ENCODE measurements around the gene ANGEL2. TPM values are rescaled to one million over a fixed set of nuclear protein-coding genes. Genes with fewer than 3 reads are reported as not detected.

ANGEL2 gene
- total and polyA plus RNA-seq, 4 donors: 38.4 to 63.9 (median 47.3) TPM

DNA sequence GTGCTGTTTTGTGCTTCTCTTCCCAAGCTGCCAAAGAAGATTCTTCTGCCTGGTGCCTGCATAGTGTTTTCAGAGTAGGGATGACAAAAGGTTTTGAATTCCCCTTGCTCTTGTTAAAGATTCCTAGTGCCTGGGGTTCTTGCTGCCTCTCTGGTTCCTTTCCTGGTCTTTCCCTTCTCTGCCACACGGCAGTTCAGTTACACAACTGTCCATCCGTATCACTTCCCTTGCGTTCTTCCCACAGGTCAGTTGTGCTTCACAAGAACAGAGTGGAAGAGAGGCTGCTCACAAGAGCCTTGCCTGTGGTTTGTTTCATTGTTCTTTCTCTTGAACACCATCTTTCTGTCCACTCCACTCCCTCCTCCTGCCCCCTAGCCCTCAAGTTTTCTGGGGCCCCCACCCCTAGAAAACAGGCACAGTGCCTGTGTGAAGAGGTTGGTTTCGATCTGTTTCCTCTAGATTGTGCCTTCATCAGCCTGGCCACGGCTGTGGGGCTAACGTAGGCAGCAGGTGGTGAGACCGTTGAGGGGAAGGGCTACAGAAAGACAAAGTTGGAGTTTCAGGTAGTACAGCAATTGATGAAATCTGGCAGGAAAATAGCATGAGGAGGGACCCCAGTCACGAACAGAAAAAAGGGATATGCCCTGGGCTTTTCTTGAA lies 59.6 kb downstream of the ANGEL2 start:
- Histone ChIP-seq H3K36me3 (ENCODE audit: control insufficient read depth, insufficient read depth, low read length) (peaks cover 30% of the 10 kb centered on the region), H3K4me1 (ENCODE audit: control insufficient read depth, insufficient read depth, low read length) (peaks cover 9% of the 10 kb centered on the region), H3K27ac (ENCODE audit: low read depth, low read length) (no peak overlapping the region), H3K27me3 (ENCODE audit: control insufficient read depth, insufficient read depth, low read length) (peaks cover under 1% of the 10 kb centered on the region), H3K4me3 (ENCODE audit: low read depth, low read length) (no peak overlapping the region), H3K9me3 (ENCODE audit: control insufficient read depth, insufficient read depth, low read length) (no peaks in the 10 kb centered on the region)
- 92% methylated on average over 5 of the region's 8 CpGs for WGBS (ENCODE audit: insufficient coverage)
- no peak for DNase-seq (ENCODE audit: low read depth in 4 of 6, low spot score in 6 of 6)

GRCh38 chr1:212955098-212955497 lies 60.6 kb downstream of the ANGEL2 start:
- Histone ChIP-seq H3K9me3 (ENCODE audit: control insufficient read depth, insufficient read depth, low read length) (no peaks in the 10 kb centered on the region), H3K27me3 (ENCODE audit: control insufficient read depth, insufficient read depth, low read length) (peaks cover 3% of the 10 kb centered on the region), H3K4me3 (ENCODE audit: low read depth, low read length) (no peak overlapping the region), H3K4me1 (ENCODE audit: control insufficient read depth, insufficient read depth, low read length) (peaks cover 16% of the 10 kb centered on the region), H3K36me3 (ENCODE audit: control insufficient read depth, insufficient read depth, low read length) (peaks cover 22% of the 10 kb centered on the region), H3K27ac (ENCODE audit: low read depth, low read length) (no peak overlapping the region)
- WGBS (ENCODE audit: insufficient coverage): 63% methylated on average over 1 of the region's 3 CpGs
- no peak for DNase-seq (ENCODE audit: low read depth in 4 of 6, low spot score in 6 of 6)

DNA sequence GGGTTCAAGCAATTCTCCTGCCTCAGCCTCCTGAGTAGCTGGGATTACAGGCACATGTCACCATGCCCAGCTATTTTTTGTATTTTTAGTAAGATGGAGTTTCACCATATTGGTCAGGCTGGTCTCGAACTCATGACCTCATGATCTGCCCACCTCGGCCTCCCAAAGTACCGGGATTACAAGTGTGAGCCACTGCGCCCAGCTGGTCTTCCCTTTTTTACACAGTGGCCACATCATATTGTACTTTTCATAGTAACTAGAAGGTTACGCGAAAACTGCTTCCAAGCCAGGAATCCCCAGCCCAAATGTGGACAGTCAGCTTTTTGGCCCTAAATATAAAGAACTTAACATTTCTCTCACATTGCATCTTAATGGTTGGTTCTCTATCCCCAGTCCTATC lies 61.2 kb downstream of the ANGEL2 start:
- no peaks in the 10 kb centered on the region for H3K9me3 ChIP-seq (ENCODE audit: control insufficient read depth, insufficient read depth, low read length)
- H3K27ac ChIP-seq (ENCODE audit: low read depth, low read length): no peak overlapping the region
- peaks cover 16% of the 10 kb centered on the region for H3K36me3 ChIP-seq (ENCODE audit: control insufficient read depth, insufficient read depth, low read length)
- peaks cover 4% of the 10 kb centered on the region for H3K27me3 ChIP-seq (ENCODE audit: control insufficient read depth, insufficient read depth, low read length)
- DNase-seq (ENCODE audit: low read depth in 4 of 6, low spot score in 6 of 6): no peak
- H3K4me1 ChIP-seq (ENCODE audit: control insufficient read depth, insufficient read depth, low read length): peaks cover 20% of the 10 kb centered on the region
- 94% methylated on average over 6 of the region's 6 CpGs for WGBS (ENCODE audit: insufficient coverage)
- no peak overlapping the region for H3K4me3 ChIP-seq (ENCODE audit: low read depth, low read length)

- H3K9me3 ChIP-seq (ENCODE audit: control insufficient read depth, insufficient read depth, low read length): no peaks in the 10 kb centered on the region
- no peak overlapping the region for H3K27ac ChIP-seq (ENCODE audit: low read depth, low read length)
- peaks cover 20% of the 10 kb centered on the region for H3K4me1 ChIP-seq (ENCODE audit: control insufficient read depth, insufficient read depth, low read length)
- DNase-seq (ENCODE audit: low read depth in 4 of 6, low spot score in 6 of 6): no peak
- peaks cover 5% of the 10 kb centered on the region for H3K27me3 ChIP-seq (ENCODE audit: control insufficient read depth, insufficient read depth, low read length)
- H3K36me3 ChIP-seq (ENCODE audit: control insufficient read depth, insufficient read depth, low read length): peaks cover 10% of the 10 kb centered on the region
- 40% methylated on average over 1 of the region's 3 CpGs for WGBS (ENCODE audit: insufficient coverage)
- H3K4me3 ChIP-seq (ENCODE audit: low read depth, low read length): no peak overlapping the region
Observed at GRCh38 chr1:212953321-212953720, 62.3 kb downstream of the ANGEL2 start.

- peaks cover 5% of the 10 kb centered on the region for H3K27me3 ChIP-seq (ENCODE audit: control insufficient read depth, insufficient read depth, low read length)
- no peak overlapping the region for H3K27ac ChIP-seq (ENCODE audit: low read depth, low read length)
- no peak overlapping the region for H3K4me3 ChIP-seq (ENCODE audit: low read depth, low read length)
- WGBS (ENCODE audit: insufficient coverage): 55% methylated on average over 8 of the region's 8 CpGs
- H3K4me1 ChIP-seq (ENCODE audit: control insufficient read depth, insufficient read depth, low read length): peaks cover 20% of the 10 kb centered on the region
- peaks cover 6% of the 10 kb centered on the region for H3K36me3 ChIP-seq (ENCODE audit: control insufficient read depth, insufficient read depth, low read length)
- DNase-seq (ENCODE audit: low read depth in 4 of 6, low spot score in 6 of 6): peak in 1 of 6 donors; percentile 22
- no peaks in the 10 kb centered on the region for H3K9me3 ChIP-seq (ENCODE audit: control insufficient read depth, insufficient read depth, low read length)
Observed at GRCh38 chr1:212952641-212952976, 63.1 kb downstream of the ANGEL2 start.

DNA sequence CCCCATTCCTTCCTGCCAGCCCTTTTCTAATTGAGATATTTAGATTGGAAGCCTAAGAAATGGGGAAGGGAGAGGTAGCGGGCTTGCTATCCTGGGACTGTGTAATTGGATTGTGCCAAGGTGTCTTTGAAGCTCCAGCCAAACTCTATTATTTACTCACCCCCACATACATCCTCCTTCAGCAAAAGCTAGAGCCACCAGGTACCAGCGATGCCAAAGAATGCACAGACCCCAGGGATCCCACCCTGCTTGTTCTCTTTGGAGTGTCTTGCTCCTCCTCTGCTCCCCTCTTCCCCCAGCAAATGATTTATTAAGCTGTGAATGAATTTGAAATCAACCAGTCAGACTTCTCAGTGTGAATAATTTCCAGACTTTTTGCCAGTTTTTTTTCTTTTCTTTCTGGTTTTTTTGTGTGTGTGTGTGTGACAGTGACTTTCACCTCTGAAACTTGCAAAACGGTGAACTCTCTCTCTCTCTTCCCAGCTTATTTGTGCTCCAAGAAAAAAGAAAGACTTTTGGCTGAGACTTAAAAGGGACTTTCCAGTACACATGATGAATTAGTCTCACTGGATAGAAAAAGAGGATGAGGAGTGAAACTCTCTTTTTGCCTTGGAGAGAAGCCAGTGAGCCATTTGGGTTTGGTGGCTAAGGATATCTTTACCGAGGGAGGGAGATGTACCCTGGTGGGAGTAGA lies 63.6 kb downstream of the ANGEL2 start:
- DNase-seq (ENCODE audit: low read depth in 4 of 6, low spot score in 6 of 6): peak in 2 of 6 donors; percentile 32 to 46
- no peak overlapping the region for H3K27ac ChIP-seq (ENCODE audit: low read depth, low read length)
- peak overlapping the region; percentile 81 for H3K4me3 ChIP-seq (ENCODE audit: low read depth, low read length)
- peaks cover 20% of the 10 kb centered on the region for H3K4me1 ChIP-seq (ENCODE audit: control insufficient read depth, insufficient read depth, low read length)
- peaks cover 5% of the 10 kb centered on the region for H3K27me3 ChIP-seq (ENCODE audit: control insufficient read depth, insufficient read depth, low read length)
- peaks cover 4% of the 10 kb centered on the region for H3K36me3 ChIP-seq (ENCODE audit: control insufficient read depth, insufficient read depth, low read length)
- H3K9me3 ChIP-seq (ENCODE audit: control insufficient read depth, insufficient read depth, low read length): no peaks in the 10 kb centered on the region
- WGBS (ENCODE audit: insufficient coverage): 16% methylated on average over 2 of the region's 4 CpGs

DNA sequence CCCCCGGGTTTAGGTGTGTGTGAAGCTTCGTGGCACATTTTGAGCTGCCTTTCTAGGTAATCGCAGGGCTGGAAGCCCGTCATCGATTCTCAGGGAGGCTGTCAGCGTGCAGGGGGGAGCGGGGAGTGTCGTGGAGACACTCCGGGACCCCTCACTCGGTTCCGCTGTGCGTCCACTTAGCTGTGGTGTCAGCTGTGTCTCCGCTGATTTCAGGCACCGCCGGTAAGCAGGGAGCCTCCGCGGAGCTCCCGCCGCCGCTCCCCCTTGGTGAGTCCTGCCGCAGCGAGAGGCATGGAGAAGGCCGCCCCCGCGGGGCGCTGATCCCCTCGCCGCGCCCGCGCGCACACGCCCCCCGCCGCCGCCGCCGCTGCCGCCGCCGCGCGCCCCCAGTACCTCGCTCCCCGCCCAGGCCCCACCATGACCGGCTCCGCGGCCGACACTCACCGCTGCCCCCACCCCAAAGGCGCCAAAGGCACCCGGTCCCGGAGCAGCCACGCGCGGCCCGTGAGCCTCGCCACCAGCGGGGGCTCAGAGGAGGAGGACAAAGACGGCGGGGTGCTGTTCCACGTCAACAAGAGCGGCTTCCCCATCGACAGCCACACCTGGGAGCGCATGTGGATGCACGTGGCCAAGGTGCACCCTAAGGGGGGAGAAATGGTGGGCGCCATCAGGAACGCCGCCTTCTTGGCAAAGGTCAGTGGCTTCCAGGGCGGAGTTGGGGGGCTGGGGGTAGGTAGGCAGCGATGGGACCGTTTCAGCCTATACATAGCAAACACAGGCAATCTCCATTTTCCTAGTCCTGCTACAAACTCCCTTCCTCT lies 64.3 kb downstream of the ANGEL2 start:
- peak overlapping the region; percentile 81 for H3K4me3 ChIP-seq (ENCODE audit: low read depth, low read length)
- peak in 2 of 6 donors; percentile 8 to 61 for DNase-seq (ENCODE audit: low read depth in 4 of 6, low spot score in 6 of 6)
- H3K27ac ChIP-seq (ENCODE audit: low read depth, low read length): peak overlapping the region; percentile 82
- H3K27me3 ChIP-seq (ENCODE audit: control insufficient read depth, insufficient read depth, low read length): peaks cover 5% of the 10 kb centered on the region
- H3K36me3 ChIP-seq (ENCODE audit: control insufficient read depth, insufficient read depth, low read length): peaks cover 4% of the 10 kb centered on the region
- WGBS (ENCODE audit: insufficient coverage): 1% methylated on average over 67 of the region's 72 CpGs
- no peaks in the 10 kb centered on the region for H3K9me3 ChIP-seq (ENCODE audit: control insufficient read depth, insufficient read depth, low read length)
- H3K4me1 ChIP-seq (ENCODE audit: control insufficient read depth, insufficient read depth, low read length): peaks cover 20% of the 10 kb centered on the region

- DNase-seq (ENCODE audit: low read depth in 4 of 6, low spot score in 6 of 6): peak; percentile 64 to 99 (median 86)
- peaks cover 4% of the 10 kb centered on the region for H3K36me3 ChIP-seq (ENCODE audit: control insufficient read depth, insufficient read depth, low read length)
- peak within 1 kb of the TSS; percentile 82 for H3K27ac ChIP-seq (ENCODE audit: low read depth, low read length)
- H3K27me3 ChIP-seq (ENCODE audit: control insufficient read depth, insufficient read depth, low read length): peaks cover 5% of the 10 kb centered on the region
- no peaks in the 10 kb centered on the region for H3K9me3 ChIP-seq (ENCODE audit: control insufficient read depth, insufficient read depth, low read length)
- peak within 1 kb of the TSS; percentile 81 for H3K4me3 ChIP-seq (ENCODE audit: low read depth, low read length)
- WGBS (ENCODE audit: insufficient coverage): 0% methylated on average over 61 of the region's 61 CpGs
- H3K4me1 ChIP-seq (ENCODE audit: control insufficient read depth, insufficient read depth, low read length): peaks cover 20% of the 10 kb centered on the region
Observed at GRCh38 chr1:212950243-212951125, 65.2 kb downstream of the ANGEL2 start, which contains the start of gene VASH2. TSS of gene VASH2 (plus strand) at chr1:212950541. CDS start at chr1:212951543, 1,002 bp downstream.

GRCh38 chr1:212949771-212950170 lies 65.9 kb downstream of the ANGEL2 start:
- DNase-seq (ENCODE audit: low read depth in 4 of 6, low spot score in 6 of 6): no peak
- Histone ChIP-seq H3K36me3 (ENCODE audit: control insufficient read depth, insufficient read depth, low read length) (peaks cover 4% of the 10 kb centered on the region), H3K27ac (ENCODE audit: low read depth, low read length) (no peak overlapping the region), H3K27me3 (ENCODE audit: control insufficient read depth, insufficient read depth, low read length) (peaks cover 5% of the 10 kb centered on the region), H3K4me1 (ENCODE audit: control insufficient read depth, insufficient read depth, low read length) (peaks cover 20% of the 10 kb centered on the region), H3K4me3 (ENCODE audit: low read depth, low read length) (peak overlapping the region; percentile 81), H3K9me3 (ENCODE audit: control insufficient read depth, insufficient read depth, low read length) (no peaks in the 10 kb centered on the region)
- 0% methylated on average over 1 of the region's 2 CpGs for WGBS (ENCODE audit: insufficient coverage)

All from spinal cord (tissue), 10 donors.